HG03280 (cell line): ENCODE measurements around the gene INO80B.
"Not testable (repeated sequence)": the region's sequence is repeated elsewhere in the genome, so short reads cannot be mapped to it uniquely, and the experiment has no call there.

Experiments
- ATAC-seq: cut with Tn5 transposase; IDR thresholded peaks from one replicate; pipeline ENCODE4 v1.9.1; 2021; ENCODE audit warnings: mild to moderate bottlenecking, moderate library complexity; ENCODE audit not compliant: unreplicated experiment

Gene INO80B

GRCh38 chr2:74474899-74475298 lies 20.0 kb downstream of the INO80B start:
- no peak for ATAC-seq

GRCh38 chr2:74481431-74481830 lies 26.5 kb downstream of the INO80B start:
- no peak for ATAC-seq

- peak; percentile 29 for ATAC-seq
Measured at GRCh38 chr2:74481961-74482800, 27.3 kb downstream of the INO80B start.

- ATAC-seq = peak; percentile 90
Measured at GRCh38 chr2:74482801-74483674, 28.2 kb downstream of the INO80B start, which contains the start of the genes CCDC142 and TTC31. Gene CCDC142, minus strand, starts transcription at chr2:74482998. Its CDS starts 161 bp downstream, at chr2:74482837. Gene TTC31, plus strand, starts transcription at chr2:74483081. Its CDS starts 15 bp downstream, at chr2:74483096.

GRCh38 chr2:74483675-74484164 lies 28.8 kb downstream of the INO80B start:
- not testable (repeated sequence) for ATAC-seq

- no peak for ATAC-seq
Measured at GRCh38 chr2:74486141-74486540, 31.3 kb downstream of the INO80B start.

GRCh38 chr2:74488643-74489481 lies 34.0 kb downstream of the INO80B start:
- no peak for ATAC-seq

- ATAC-seq = no peak
Measured at GRCh38 chr2:74489906-74490305, 35.0 kb downstream of the INO80B start.

GRCh38 chr2:74491648-74492544 lies 37.0 kb downstream of the INO80B start:
- no peak for ATAC-seq

- ATAC-seq = no peak
Measured at GRCh38 chr2:74493546-74493945, 38.7 kb downstream of the INO80B start.

- no peak for ATAC-seq
Measured at GRCh38 chr2:74495440-74495839, 40.6 kb downstream of the INO80B start.

- no peak for ATAC-seq
Measured at GRCh38 chr2:74496997-74497776, 42.3 kb downstream of the INO80B start.

GRCh38 chr2:74497777-74498499 lies 43.1 kb downstream of the INO80B start:
- ATAC-seq = no peak

GRCh38 chr2:74498500-74499266 lies 43.8 kb downstream of the INO80B start:
- no peak for ATAC-seq

- no peak for ATAC-seq
Measured at GRCh38 chr2:74499267-74499939, 44.5 kb downstream of the INO80B start, which contains the start of gene LBX2. Gene LBX2, minus strand, starts transcription at chr2:74499603. Its CDS starts 66 bp downstream, at chr2:74499537.

GRCh38 chr2:74499940-74500577 lies 45.2 kb downstream of the INO80B start:
- no peak for ATAC-seq
